GM19240 (cell line): ENCODE data around the gene MCOLN2.

Experiments used
- DNase-seq: peaks from one replicate; pipeline ENCODE4 v3.0.0; 2011; ENCODE audit warnings: low spot score; ENCODE audit not compliant: insufficient read length

The MCOLN2 gene

GRCh38 chr1:84896279-84896678, 100.6 kb downstream of the MCOLN2 start:
- DNase-seq, result no peak

- no peak for DNase-seq
These were observed 104.0 kb downstream of the MCOLN2 start, which contains the start of gene LPAR3 for GRCh38 chr1:84892705-84893618. TSS of gene LPAR3 (minus strand) at chr1:84893206. CDS start at chr1:84866120, 27,086 bp downstream.

DNA sequence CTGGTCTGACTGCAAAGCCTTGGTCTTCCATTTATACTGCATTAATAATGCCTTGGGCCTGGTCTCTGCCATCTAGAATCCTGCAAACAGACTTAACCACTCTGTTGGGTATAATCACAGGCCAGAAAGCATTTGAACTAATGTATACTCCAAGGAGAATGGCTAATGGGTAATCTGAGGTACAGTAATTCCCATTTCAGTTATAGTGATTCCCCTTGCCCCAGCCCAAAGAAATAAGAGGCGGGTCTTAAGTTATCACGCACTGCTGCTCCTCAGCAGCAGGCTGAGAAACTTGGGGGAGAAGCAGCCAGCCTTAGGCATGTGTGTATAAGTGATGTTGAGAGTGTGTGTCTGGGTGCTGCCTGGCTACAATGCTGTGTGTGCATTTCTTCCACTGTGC, 106.3 kb downstream of the MCOLN2 start:
- no peak for DNase-seq

DNA sequence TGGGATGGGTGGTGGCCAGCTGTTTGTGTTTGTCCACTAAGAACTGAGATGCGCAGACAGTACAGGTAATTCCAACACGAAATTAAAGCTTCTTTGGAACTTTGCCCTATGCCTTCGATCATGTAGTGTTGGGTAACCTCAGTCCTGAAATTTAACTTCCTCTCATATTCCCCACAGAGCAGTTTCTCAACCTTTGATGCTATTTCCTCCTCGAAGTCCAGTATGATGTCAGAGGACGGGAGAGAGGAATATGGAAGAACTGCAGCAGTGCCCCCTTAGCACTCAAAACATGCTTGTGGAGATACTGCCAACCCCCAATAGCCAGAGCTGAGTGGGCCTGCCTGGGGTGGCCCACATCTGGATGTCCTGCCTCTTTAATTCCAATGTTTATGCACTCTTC, 107.5 kb downstream of the MCOLN2 start:
- DNase-seq, result no peak

DNA sequence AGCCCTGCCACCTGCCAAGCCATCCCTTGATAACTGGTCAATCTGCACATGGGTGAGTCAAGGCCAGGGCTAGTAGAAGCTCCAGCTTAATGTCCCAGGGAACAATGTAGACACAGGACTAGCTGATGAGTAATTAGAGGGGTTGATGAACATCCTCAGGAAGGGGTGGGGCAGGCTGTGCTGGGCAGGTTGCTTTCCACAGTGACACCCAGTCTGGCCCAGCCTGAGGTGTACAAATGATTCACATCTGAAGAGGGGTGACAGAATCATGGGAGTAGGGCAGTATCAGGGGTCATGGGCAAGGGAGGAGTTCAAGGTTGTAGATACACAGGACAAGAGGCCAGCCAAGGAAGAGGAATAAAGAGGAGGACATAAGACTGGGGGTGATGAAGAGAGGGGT, 108.2 kb downstream of the MCOLN2 start:
- no peak for DNase-seq

DNA sequence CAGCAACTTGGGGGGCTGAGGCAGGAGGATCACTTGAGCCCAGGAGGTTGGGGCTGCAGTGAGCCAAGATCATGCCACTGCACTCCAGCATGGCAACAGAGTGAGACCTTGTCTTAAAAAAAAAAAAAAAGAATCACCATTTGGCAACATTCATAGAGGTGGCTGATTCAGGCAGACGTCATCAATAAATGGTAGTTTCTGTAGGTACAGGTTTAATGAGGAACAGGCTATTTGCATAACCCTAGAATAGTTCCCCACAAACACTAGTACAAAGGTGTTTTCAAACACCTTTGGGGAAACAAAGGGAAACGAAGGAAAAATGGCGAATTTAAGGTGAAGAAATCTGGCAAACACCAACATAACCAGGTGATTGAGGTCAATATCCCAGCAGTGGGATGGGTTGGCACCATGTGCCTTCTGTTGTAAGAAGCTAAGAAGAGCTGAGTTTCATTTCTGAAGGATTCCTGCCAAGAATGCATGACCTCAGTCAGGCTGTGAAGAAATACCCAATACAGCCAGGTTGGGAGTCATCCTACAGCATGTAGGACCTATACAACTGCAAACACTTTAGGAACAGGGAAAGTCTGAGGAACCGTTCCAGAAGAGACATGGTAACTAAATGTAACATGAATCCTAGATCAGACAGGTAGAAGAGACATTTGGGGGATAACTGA, 109.5 kb downstream of the MCOLN2 start:
- no peak for DNase-seq

GRCh38 chr1:84885469-84885868, 111.4 kb downstream of the MCOLN2 start:
- DNase-seq, result no peak

- no peak for DNase-seq
These were observed 112.1 kb downstream of the MCOLN2 start for GRCh38 chr1:84884671-84885389.

DNA sequence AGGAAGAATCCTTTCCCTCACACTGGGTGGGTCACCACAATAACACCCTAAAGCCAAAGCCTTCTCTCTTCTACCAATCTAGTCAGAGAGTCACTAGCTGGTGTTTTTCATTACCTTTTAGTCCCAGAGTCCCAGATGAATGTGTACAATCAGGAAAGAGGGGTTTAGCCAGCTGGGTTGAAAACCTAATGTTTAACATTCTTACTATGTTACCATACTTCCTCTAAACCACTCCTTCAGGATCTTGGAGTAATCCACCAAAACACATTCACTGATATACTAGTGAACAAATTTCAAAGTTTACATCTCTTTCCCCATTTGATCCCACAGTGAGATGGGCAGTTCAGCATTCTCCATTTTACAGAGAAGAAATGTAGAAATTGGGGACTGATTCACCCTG, 113.6 kb downstream of the MCOLN2 start:
- no peak for DNase-seq

GRCh38 chr1:84877592-84877991, 119.3 kb downstream of the MCOLN2 start:
- DNase-seq, result no peak

GRCh38 chr1:84876353-84876752, 120.6 kb downstream of the MCOLN2 start:
- no peak for DNase-seq
